ENCODE results near the gene PPP1R14B.

Gene PPP1R14B

DNA sequence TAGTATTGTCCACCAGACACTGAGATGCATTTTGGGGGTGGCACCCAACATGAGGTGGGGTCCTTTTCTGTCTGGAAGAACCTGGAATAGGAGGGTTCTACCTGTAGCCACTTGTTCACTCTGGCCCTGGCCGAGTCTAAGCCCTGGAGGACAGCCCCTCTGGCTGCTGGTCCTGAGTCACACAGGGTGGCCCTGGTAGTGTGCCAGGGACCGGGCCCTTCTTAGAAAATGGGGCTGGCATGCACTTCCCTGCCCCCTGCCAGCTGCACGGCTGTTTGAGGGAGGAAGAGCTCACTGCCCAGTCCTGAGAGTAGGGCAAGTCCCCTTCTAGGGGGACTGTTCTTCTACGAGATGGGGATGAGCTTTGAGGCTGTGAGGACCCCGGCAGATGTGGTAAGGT is 6.7 kb upstream of the PPP1R14B start:
- no peak for TF ChIP-seq TAF1 (IDR thresholded peaks at IDR 0.05; ENCODE audit: low read depth)
- TF ChIP-seq, protein P1, sequence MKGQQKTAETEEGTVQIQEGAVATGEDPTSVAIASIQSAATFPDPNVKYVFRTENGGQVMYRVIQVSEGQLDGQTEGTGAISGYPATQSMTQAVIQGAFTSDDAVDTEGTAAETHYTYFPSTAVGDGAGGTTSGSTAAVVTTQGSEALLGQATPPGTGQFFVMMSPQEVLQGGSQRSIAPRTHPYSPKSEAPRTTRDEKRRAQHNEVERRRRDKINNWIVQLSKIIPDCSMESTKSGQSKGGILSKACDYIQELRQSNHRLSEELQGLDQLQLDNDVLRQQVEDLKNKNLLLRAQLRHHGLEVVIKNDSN (IDR thresholded peaks at IDR 0.05) = no peak
- TF ChIP-seq, protein P2, sequence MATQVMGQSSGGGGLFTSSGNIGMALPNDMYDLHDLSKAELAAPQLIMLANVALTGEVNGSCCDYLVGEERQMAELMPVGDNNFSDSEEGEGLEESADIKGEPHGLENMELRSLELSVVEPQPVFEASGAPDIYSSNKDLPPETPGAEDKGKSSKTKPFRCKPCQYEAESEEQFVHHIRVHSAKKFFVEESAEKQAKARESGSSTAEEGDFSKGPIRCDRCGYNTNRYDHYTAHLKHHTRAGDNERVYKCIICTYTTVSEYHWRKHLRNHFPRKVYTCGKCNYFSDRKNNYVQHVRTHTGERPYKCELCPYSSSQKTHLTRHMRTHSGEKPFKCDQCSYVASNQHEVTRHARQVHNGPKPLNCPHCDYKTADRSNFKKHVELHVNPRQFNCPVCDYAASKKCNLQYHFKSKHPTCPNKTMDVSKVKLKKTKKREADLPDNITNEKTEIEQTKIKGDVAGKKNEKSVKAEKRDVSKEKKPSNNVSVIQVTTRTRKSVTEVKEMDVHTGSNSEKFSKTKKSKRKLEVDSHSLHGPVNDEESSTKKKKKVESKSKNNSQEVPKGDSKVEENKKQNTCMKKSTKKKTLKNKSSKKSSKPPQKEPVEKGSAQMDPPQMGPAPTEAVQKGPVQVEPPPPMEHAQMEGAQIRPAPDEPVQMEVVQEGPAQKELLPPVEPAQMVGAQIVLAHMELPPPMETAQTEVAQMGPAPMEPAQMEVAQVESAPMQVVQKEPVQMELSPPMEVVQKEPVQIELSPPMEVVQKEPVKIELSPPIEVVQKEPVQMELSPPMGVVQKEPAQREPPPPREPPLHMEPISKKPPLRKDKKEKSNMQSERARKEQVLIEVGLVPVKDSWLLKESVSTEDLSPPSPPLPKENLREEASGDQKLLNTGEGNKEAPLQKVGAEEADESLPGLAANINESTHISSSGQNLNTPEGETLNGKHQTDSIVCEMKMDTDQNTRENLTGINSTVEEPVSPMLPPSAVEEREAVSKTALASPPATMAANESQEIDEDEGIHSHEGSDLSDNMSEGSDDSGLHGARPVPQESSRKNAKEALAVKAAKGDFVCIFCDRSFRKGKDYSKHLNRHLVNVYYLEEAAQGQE (IDR thresholded peaks at IDR 0.05; ENCODE audit: low read depth) = no peak
- TF ChIP-seq TEAD4 (IDR thresholded peaks at IDR 0.05) = no peak

DNA sequence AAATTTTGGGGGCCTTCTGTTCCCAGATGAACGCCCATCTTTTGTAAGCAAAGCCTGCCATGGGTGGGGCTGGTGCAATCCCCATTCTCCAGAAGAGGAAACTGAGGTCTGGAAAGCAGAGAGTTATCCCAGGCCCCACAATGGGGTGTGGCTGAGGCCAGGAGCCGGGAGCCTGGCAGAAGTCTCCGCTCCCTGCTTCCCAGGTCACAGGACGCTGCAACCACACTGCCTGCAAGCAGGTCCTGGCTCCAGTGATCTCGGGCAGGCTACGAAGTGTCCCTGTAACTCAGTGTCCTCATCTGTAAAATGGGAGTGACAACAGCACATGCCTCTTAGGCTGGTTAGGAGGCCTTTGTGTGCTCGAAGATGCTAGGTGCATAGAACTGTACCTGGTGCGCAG is 6.3 kb upstream of the PPP1R14B start:
- TF ChIP-seq TEAD4 (IDR thresholded peaks at IDR 0.05) (no peak), NFIC (IDR thresholded peaks at IDR 0.05) (no peak), FOXM1 (IDR thresholded peaks at IDR 0.05; ENCODE audit: borderline replicate concordance, low read depth) (no peak), TAF1 (IDR thresholded peaks at IDR 0.05; ENCODE audit: low read depth) (no peak), CEBPB (IDR thresholded peaks at IDR 0.05) (no peak), ZBTB7A (IDR thresholded peaks at IDR 0.05; ENCODE audit: low read depth) (no peak), EP300 (IDR thresholded peaks at IDR 0.05; ENCODE audit: borderline replicate concordance) (no peak), CREB1 (IDR thresholded peaks at IDR 0.05; ENCODE audit: low read depth) (no peak), TCF12 (IDR thresholded peaks at IDR 0.05; ENCODE audit: low read depth) (no peak), YY1 (IDR thresholded peaks at IDR 0.05; ENCODE audit: low read depth) (no peak), EGR1 (IDR thresholded peaks at IDR 0.05) (no peak), RAD21 (IDR thresholded peaks at IDR 0.05; ENCODE audit: low read depth) (no peak)
- TF ChIP-seq, protein P3, sequence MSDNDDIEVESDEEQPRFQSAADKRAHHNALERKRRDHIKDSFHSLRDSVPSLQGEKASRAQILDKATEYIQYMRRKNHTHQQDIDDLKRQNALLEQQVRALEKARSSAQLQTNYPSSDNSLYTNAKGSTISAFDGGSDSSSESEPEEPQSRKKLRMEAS (IDR thresholded peaks at IDR 0.05) = no peak
- TF ChIP-seq, protein P1 (IDR thresholded peaks at IDR 0.05) = no peak
- TF ChIP-seq, protein P2 (IDR thresholded peaks at IDR 0.05; ENCODE audit: low read depth) = no peak

DNA sequence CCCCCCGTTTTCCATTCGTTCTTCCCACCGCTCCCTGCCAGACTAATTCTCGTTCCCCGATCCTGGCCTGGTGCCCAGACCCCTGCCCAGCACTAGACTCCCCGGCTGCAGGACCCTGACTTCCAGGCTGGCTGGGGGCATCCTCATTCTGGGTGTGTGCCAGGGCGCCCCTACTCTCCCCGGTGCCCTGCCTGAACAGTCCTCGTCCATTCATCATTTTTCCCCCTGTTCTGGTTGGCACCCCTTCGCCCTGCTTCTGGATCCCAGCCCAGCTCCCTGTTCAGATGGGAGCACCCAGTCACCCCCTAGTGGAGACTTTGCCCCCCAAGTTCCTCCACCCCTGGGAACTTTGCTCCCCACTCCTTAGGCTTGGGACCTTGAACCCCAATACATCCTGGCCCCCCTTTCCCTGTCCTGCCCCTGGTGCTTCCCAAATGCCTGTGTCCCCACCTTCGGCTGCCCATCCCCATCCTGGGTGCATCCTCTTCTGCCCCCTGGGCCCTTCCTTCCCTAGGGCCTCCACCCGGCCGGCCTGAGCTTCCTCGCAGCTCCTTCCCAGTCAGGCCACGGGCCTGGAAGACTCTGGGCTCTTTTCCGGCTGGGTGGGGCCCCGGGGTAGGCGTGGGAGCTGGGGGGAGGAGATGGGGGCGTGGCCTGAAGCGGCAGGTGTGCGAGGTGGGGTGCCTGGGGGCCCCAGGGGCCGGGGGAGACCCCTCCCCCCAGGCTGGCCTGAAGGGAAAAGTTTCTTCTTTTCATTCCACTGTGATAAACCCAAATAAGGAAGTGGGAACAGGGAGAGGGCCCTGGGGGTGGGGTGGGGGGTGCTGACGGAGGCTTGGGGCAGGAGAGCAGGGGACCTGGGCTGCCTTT is 5.5 kb upstream of the PPP1R14B start:
- TF ChIP-seq EP300 (IDR thresholded peaks at IDR 0.05; ENCODE audit: borderline replicate concordance) (no peak), TAF1 (IDR thresholded peaks at IDR 0.05; ENCODE audit: low read depth) (no peak), ZBTB7A (IDR thresholded peaks at IDR 0.05; ENCODE audit: low read depth) (peak; percentile 75), NFIC (IDR thresholded peaks at IDR 0.05) (no peak; the same call in 1 of the 2 replicates), RAD21 (IDR thresholded peaks at IDR 0.05; ENCODE audit: low read depth) (no peak)
- TF ChIP-seq, protein P3 (IDR thresholded peaks at IDR 0.05) = peak; percentile 25; the same call in 1 of the 2 replicates

DNA sequence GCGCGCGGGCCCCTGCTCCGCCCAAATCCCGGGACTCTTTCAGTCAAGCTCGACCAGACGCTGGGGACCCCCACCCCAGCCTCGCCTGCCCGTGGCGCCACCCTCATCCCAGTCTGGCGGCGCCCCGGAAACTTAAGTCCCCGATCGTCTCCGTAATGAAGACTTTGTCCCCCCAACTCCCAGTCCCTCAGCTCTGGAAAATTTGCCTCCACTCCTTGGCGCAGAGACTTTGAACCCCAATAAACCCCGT is 4.9 kb upstream of the PPP1R14B start:
- TF ChIP-seq EGR1 (IDR thresholded peaks at IDR 0.05) (no peak), TEAD4 (IDR thresholded peaks at IDR 0.05) (no peak), RAD21 (IDR thresholded peaks at IDR 0.05; ENCODE audit: low read depth) (no peak), NFIC (IDR thresholded peaks at IDR 0.05) (no peak), CEBPB (IDR thresholded peaks at IDR 0.05) (no peak)
- TF ChIP-seq, protein P3 (IDR thresholded peaks at IDR 0.05) = no peak

DNA sequence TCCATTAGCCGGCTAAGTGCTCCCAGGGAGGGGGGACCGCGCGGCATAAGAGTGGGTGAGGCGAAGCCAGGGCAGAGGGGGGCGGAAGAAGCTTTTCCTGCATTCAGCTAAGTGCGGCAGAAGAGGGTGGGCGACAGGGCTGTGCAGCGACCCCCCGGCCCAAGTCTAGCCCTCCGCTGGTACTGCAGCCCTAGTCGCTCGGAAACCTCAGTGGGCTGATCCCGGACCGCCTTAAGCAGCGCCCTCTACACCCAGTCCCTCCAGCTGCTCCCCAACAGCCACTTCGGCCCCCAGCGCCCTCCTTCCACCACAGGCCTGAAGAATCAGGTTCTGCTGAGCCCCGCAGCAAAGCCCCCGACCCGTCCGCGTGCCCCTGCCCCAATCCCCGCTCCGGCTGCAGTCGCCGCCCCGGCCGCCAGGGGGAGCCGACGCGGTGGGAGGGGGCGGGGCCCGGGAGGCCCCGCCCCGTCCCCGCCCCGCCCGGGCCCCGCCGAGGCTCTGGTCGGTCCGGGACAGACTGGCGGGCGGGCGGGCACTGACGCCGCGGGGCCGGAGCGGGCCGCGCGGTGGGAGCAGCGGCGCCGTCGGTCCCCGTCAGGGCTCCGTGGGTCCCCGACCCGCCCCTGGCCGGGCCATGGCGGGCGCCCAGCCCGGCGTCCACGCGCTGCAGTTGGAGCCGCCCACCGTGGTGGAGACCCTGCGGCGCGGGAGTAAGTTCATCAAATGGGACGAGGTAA is 4.4 kb upstream of the PPP1R14B start, which contains the start of gene PLCB3:
PLCB3 (plus strand) TSS at position 515 of the 737 bp plus-strand sequence; CDS start at position 635, 120 bp downstream.
- TF ChIP-seq CREB1 (IDR thresholded peaks at IDR 0.05; ENCODE audit: low read depth) (no peak), TEAD4 (IDR thresholded peaks at IDR 0.05) (no peak), TAF1 (IDR thresholded peaks at IDR 0.05; ENCODE audit: low read depth) (peak; percentile 45; the same call in 1 of the 2 replicates), ZBTB7A (IDR thresholded peaks at IDR 0.05; ENCODE audit: low read depth) (peak; percentile 98)

All from Ishikawa (cell line).